Fibroblast of mammary gland (primary cell): ENCODE measurements around the gene INTS15.

ENCODE experiments used
- DNase-seq: peaks from one replicate; pipeline ENCODE4 v3.0.0-alpha.2; 2010; ENCODE audit warnings: low read depth
- H3K4me3 ChIP-seq: 2 replicates; pipeline ENCODE4 v1.5.1; 2011; ENCODE audit warnings: low read depth, mild to moderate bottlenecking, low read length, moderate library complexity; ENCODE audit not compliant: control insufficient read depth
- TF ChIP-seq, protein P1 (sequence below): conservative IDR thresholded peaks from 2 replicates; pipeline ENCODE4 v1.5.1; 2011; ENCODE audit warnings: low read depth, low read length, inconsistent platforms; ENCODE audit not compliant: control insufficient read depth, insufficient read depth

The INTS15 gene

DNA sequence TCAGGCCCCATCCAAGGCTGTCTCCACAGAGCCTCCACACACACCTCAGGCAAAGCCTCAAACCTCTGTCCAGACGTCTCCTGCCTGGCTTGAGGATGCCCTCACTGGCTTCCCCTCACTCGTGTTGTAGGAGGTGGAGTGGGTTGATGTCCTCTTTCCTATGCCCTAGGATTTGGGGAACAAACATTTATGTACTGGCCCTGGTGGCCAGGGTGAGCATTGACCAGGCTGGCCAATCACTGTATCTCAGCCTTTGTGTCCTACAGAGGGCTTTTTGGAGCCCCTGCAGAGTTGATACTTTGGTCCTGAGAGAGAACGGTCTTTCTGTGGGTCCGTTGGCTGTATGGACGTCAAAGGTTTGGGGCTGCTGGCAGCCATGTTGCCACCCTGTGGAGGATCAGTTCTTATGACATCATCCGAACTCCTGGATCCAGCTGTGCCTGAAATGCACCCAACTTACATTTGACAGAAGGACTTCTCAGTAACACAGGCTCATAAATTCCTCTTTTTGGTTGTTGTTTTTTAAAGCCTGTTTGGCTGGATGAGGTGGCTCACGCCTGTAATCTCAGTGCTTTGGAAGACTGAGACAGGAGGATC, 36.3 kb upstream of the INTS15 start:
- no peak overlapping the region for H3K4me3 ChIP-seq
- TF ChIP-seq, protein P1, sequence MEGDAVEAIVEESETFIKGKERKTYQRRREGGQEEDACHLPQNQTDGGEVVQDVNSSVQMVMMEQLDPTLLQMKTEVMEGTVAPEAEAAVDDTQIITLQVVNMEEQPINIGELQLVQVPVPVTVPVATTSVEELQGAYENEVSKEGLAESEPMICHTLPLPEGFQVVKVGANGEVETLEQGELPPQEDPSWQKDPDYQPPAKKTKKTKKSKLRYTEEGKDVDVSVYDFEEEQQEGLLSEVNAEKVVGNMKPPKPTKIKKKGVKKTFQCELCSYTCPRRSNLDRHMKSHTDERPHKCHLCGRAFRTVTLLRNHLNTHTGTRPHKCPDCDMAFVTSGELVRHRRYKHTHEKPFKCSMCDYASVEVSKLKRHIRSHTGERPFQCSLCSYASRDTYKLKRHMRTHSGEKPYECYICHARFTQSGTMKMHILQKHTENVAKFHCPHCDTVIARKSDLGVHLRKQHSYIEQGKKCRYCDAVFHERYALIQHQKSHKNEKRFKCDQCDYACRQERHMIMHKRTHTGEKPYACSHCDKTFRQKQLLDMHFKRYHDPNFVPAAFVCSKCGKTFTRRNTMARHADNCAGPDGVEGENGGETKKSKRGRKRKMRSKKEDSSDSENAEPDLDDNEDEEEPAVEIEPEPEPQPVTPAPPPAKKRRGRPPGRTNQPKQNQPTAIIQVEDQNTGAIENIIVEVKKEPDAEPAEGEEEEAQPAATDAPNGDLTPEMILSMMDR: peak; percentile 8
- DNase-seq: no peak

DNA sequence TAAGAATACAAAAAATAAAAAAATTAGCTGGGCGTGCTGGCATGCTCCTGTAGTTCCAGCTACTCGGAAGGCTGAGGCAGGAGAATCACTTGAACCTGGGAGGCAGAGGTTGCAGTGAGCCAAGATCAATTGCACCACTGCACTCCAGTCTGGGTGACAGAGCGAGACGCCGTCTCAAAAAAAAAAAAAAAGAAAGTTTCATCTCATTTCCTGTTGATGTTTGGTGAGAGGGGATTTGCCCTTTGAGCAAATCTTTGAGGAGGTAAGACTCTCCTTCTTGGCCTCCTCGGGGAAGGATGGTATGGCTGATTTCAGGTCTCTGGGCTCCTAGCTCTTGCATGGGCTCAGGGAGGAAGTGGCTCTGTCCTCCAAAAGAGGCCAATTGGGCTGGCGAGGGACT, 35.0 kb upstream of the INTS15 start:
- no peak for DNase-seq
- no peak overlapping the region for H3K4me3 ChIP-seq
- TF ChIP-seq, protein P1: no peak

- TF ChIP-seq, protein P1: no peak
- DNase-seq: no peak
- no peak overlapping the region for H3K4me3 ChIP-seq
These were observed 33.6 kb upstream of the INTS15 start for GRCh38 chr7:6556196-6556595.

GRCh38 chr7:6558837-6559236, 31.0 kb upstream of the INTS15 start:
- TF ChIP-seq, protein P1: peak; percentile 48
- DNase-seq: peak; percentile 53

GRCh38 chr7:6559896-6560295, 29.9 kb upstream of the INTS15 start:
- no peak for DNase-seq
- H3K4me3 ChIP-seq: no peak overlapping the region
- TF ChIP-seq, protein P1: no peak

More at GRCh38 chr7:6558837-6559236, 31.0 kb upstream of the INTS15 start:
- no peak overlapping the region for H3K4me3 ChIP-seq

- TF ChIP-seq, protein P1: no peak
- no peak overlapping the region for H3K4me3 ChIP-seq
- no peak for DNase-seq
These were observed 27.7 kb upstream of the INTS15 start for GRCh38 chr7:6562106-6562505.

- no peak for DNase-seq
- no peak overlapping the region for H3K4me3 ChIP-seq
- TF ChIP-seq, protein P1: no peak
These were observed 25.7 kb upstream of the INTS15 start for GRCh38 chr7:6563936-6564770.
